Measurements from ENCODE around the gene ITGA11.

- TF ChIP-seq EZH2 (IDR thresholded peaks at IDR 0.05; ENCODE audit: borderline replicate concordance, low read length): no peak
- TF ChIP-seq, protein P1, sequence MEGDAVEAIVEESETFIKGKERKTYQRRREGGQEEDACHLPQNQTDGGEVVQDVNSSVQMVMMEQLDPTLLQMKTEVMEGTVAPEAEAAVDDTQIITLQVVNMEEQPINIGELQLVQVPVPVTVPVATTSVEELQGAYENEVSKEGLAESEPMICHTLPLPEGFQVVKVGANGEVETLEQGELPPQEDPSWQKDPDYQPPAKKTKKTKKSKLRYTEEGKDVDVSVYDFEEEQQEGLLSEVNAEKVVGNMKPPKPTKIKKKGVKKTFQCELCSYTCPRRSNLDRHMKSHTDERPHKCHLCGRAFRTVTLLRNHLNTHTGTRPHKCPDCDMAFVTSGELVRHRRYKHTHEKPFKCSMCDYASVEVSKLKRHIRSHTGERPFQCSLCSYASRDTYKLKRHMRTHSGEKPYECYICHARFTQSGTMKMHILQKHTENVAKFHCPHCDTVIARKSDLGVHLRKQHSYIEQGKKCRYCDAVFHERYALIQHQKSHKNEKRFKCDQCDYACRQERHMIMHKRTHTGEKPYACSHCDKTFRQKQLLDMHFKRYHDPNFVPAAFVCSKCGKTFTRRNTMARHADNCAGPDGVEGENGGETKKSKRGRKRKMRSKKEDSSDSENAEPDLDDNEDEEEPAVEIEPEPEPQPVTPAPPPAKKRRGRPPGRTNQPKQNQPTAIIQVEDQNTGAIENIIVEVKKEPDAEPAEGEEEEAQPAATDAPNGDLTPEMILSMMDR (IDR thresholded peaks at IDR 0.05; ENCODE audit: low read length): no peak
Measured at GRCh38 chr15:68290715-68291114, 141.2 kb downstream of the ITGA11 start.

Measured in OCI-LY1 (cell line).